Fibroblast of the conjunctiva (primary cell): Measurements from ENCODE around the gene PDZD7.

ENCODE experiments used
- DNase-seq: peaks from one replicate; pipeline ENCODE4 v3.0.0-alpha.2; 2010; ENCODE audit warnings: low read depth

Gene PDZD7

GRCh38 chr10:101031128-101031795, at the start of gene PDZD7, which contains the start of gene SFXN3:
Gene PDZD7, minus strand, starts transcription at chr10:101031129. Its CDS starts 910 bp downstream, at chr10:101030219.
Gene SFXN3, plus strand, starts transcription at chr10:101031234. Its CDS starts 3,461 bp downstream, at chr10:101034695.
- no peak for DNase-seq

DNA sequence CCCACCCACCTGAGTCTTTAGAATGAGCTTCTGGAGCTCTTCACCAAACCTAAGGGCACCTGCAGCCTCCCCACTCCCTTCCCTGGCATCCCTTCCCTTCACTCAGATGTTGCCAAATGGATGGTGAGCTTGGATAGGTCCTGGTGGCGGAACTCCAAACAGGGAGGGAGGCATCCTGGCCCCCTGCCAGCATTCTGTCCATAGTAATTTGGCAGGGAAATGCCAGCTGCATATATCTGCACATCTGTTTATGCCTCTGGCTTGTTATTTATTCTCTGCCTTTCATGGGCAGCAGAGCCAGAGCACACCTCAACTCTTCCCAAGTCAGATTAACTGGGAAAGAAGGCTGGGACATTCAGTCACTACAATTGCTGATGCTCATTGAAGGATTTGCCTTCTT, 48.9 kb upstream of the PDZD7 start:
- DNase-seq, result no peak

GRCh38 chr10:101076630-101077029, 45.7 kb upstream of the PDZD7 start:
- DNase-seq, result no peak

DNA sequence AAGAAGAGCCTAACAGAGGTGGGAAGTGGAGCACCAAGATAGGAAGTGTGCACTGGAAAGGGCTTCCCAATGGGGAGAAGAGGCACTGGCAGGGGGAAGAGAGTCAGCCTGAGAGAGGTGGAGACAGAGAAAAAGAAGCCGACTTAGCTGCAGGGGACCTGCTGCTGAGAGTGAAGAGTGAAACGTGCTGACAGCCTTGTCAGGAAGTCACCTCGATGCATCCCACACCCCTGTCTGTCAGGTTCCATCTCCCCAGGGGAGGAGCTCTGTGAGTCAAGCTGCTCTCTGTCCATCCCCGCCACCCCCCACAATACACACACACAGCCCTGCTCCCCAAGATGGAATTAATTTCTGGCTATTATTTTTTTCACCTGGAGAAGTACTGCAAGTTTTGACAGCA, 44.8 kb upstream of the PDZD7 start:
- DNase-seq, result no peak

DNA sequence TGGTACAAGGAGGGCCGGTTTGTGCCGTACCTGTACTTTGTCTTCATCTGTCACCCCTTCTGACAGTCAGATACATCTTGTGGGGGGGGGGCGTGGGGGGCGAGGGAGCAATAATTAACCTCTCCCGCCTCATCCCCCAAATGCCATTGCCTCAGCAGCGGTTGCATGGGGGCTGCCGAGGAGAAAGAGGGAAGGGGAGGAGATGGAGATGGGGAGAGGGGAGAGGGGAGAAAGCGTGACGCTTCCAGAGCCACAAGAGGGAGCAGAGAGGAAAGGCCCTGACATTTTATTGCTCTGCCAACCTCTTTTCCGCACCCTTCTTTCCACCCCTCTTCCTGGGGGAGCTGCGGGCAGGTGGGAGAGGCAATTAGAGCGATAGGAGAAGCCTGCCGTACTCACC, 42.7 kb upstream of the PDZD7 start:
- DNase-seq, result no peak

- no peak for DNase-seq
These were observed 42.0 kb upstream of the PDZD7 start for GRCh38 chr10:101072923-101073322.

DNA sequence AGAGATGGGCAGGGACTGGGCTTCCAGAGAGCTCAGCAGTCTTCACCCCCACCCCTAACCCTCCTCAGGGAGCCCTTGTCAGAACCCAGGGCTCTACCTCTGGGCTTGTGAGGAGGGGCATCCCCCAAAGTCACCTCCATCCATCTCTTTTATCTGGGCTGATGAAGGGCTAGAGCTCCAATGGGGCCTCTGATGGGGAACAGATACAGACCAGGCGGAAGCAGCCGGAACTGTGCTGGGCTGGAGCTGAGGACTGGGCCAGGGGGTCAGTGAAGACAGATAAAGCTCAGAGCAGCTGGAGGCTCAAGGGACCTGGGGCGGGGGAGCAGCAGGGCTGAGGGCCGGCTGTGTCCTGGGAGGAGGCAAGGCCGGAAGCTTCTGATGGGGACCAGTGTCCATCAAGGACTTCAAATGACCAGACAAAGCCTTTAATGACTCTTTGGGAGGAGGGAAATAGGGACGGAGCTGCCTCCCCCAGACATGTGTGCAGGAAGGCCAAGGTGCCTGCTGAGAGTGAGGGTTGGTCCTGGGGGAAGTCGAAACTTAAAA, 41.0 kb upstream of the PDZD7 start:
- DNase-seq, result no peak

GRCh38 chr10:101071267-101071884, 40.4 kb upstream of the PDZD7 start:
- DNase-seq, result no peak

- no peak for DNase-seq
These were observed 39.2 kb upstream of the PDZD7 start for GRCh38 chr10:101070098-101070497.

DNA sequence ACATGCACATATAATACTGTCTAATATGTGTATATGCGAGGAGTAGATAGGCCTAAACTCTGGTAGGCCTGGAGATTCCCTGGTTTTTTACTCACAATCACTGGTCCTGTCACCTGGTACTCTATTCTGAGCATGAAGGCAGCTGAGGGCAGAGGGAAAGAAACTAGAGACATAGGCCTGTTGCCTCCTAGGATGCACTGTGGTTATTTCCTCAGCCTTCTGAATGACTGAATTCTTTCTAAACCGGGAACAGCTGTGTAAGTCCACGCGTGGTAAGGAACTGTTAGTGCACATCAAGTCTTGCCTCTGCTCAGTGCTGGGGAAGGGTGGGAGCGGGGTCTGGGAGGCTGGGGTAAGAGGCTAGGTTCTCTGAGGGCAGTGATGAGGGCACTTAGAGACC, 38.5 kb upstream of the PDZD7 start:
- no peak for DNase-seq

GRCh38 chr10:101067356-101068083, 36.6 kb upstream of the PDZD7 start:
- peak; percentile 79 for DNase-seq

GRCh38 chr10:101066896-101067355, 36.0 kb upstream of the PDZD7 start:
- no peak for DNase-seq

DNA sequence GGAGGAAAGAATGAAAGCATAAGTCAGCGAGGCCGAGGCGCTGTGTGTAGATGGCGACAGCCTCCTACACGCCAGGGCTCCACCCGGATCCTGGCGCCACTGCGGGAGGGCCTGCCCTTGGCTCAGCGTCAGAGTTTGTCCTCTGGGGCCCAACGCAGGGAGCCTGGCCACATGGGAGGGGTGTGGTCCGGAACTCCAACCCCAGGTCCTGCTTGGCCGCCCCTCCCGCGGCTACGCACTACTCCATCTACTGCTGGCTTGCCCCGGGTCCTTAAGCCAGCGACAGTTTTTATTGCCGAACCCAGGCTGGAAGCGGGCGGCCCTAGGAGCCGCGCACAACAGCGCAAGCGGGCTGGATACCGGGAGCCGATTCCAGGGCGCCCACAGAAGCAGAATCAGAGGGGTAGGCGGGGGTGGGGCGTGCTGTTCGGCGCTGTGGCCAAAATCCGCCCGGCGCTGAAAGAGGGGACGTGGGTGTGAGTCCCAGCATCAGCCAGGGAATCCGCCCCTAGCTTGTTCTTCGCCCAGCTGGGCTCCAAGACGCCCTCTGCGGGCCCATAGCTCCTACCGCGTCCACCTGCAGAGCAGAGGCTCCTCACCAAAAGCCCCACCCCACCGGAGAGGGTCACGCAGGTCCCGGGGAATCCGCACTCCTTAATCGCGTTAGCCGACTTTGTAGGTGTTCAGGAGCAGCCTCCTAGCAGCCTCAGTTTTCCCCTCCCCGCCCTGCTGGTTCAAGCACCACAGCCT, 35.4 kb upstream of the PDZD7 start:
- DNase-seq, result peak; percentile 63

DNA sequence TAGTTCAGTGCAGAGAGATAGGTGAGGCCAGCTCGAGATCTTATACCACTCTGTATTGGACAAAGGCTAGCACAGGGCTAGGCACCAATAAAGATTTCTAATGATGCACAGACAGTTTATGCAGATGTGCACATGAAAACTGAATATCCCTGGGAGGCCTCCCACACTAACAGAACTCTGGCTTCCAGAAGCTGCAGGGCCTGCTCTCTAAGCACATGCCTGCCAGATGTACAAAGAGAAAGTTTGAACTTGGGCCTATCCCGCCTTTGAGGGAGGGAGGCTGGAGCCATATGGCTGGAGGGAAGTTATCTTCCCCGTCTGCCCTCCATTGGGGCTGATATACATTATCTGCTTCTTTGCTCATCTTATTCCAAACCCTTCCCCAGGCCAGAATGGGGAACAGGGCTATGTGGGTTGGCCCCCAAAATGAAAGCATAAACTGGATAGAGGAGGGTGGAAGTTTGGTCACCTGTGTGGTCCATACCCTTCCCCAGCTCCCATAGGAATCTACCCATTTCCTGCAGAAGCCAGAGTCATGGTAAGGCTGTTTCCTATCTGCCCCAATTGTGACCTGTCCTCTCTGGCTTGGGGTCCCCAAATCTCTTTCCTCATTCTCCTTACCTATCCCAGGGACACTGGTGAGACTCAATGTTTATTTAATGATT, 34.7 kb upstream of the PDZD7 start:
- DNase-seq, result peak; percentile 56

DNA sequence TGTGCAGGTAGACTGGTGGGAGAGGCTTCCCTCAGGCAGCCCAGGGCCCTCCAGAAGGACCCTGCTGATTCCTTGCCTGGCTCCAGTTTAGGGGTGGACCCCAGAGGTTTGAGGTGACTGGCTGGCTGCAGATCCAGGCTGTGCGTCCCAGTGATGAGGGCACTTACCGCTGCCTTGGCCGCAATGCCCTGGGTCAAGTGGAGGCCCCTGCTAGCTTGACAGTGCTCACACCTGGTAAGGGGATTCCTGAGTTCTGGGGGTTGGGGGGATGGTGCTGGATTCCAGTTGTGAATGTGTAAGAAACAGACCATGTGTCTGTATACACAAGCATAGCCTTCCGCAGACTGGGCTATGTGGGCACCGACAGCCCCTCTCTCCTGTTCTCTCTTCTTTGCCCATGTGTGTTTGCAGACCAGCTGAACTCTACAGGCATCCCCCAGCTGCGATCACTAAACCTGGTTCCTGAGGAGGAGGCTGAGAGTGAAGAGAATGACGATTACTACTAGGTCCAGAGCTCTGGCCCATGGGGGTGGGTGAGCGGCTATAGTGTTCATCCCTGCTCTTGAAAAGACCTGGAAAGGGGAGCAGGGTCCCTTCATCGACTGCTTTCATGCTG, 33.6 kb upstream of the PDZD7 start:
- no peak for DNase-seq

GRCh38 chr10:101063548-101064414, 32.9 kb upstream of the PDZD7 start:
- DNase-seq, result no peak

GRCh38 chr10:101063050-101063525, 32.2 kb upstream of the PDZD7 start:
- no peak for DNase-seq

- DNase-seq, result no peak
These were observed 31.5 kb upstream of the PDZD7 start for GRCh38 chr10:101062232-101063049.
